ENCODE results near the gene HOMER1.

HOMER1 gene

GRCh38 chr5:79487251-79487650 is 26.7 kb downstream of the HOMER1 start:
- no peak for DNase-seq

GRCh38 chr5:79486116-79486515 is 27.8 kb downstream of the HOMER1 start:
- DNase-seq: no peak

- no peak for DNase-seq
These were observed 29.2 kb downstream of the HOMER1 start for GRCh38 chr5:79484731-79485130.

GRCh38 chr5:79481574-79481973 is 32.4 kb downstream of the HOMER1 start:
- no peak for DNase-seq

GRCh38 chr5:79480991-79481390 is 32.9 kb downstream of the HOMER1 start:
- no peak for DNase-seq

- no peak for DNase-seq
These were observed 38.8 kb downstream of the HOMER1 start for GRCh38 chr5:79475152-79475466.

- DNase-seq: no peak
These were observed 39.4 kb downstream of the HOMER1 start for GRCh38 chr5:79474367-79475151.

GRCh38 chr5:79471556-79471955 is 42.4 kb downstream of the HOMER1 start:
- no peak for DNase-seq

- DNase-seq: peak in 1 of 2 experiments; percentile 18
These were observed 49.1 kb downstream of the HOMER1 start for GRCh38 chr5:79464695-79465332.

GRCh38 chr5:79464278-79464677 is 49.7 kb downstream of the HOMER1 start:
- no peak for DNase-seq

GRCh38 chr5:79459626-79460025 is 54.3 kb downstream of the HOMER1 start:
- no peak for DNase-seq

GRCh38 chr5:79456890-79457583 is 56.9 kb downstream of the HOMER1 start:
- no peak for DNase-seq

GRCh38 chr5:79456400-79456799 is 57.5 kb downstream of the HOMER1 start:
- DNase-seq: no peak

- no peak for DNase-seq
These were observed 59.9 kb downstream of the HOMER1 start for GRCh38 chr5:79454043-79454442.

GRCh38 chr5:79448336-79448735 is 65.6 kb downstream of the HOMER1 start:
- DNase-seq: no peak

GRCh38 chr5:79436821-79437220 is 77.1 kb downstream of the HOMER1 start:
- no peak for DNase-seq

GRCh38 chr5:79436224-79436623 is 77.7 kb downstream of the HOMER1 start:
- DNase-seq: peak; percentile 2 to 17

- DNase-seq: no peak
These were observed 83.7 kb downstream of the HOMER1 start for GRCh38 chr5:79430196-79430595.

GRCh38 chr5:79423296-79423695 is 90.6 kb downstream of the HOMER1 start:
- no peak for DNase-seq

- no peak for DNase-seq
These were observed 93.7 kb downstream of the HOMER1 start for GRCh38 chr5:79420248-79420647.

- no peak for DNase-seq
These were observed 95.7 kb downstream of the HOMER1 start for GRCh38 chr5:79418276-79418675.

- DNase-seq: no peak
These were observed 96.4 kb downstream of the HOMER1 start for GRCh38 chr5:79417495-79417894.

- DNase-seq: no peak
These were observed 97.4 kb downstream of the HOMER1 start for GRCh38 chr5:79416499-79416898.

GRCh38 chr5:79413112-79413511 is 100.8 kb downstream of the HOMER1 start:
- DNase-seq: no peak
